Activated CD4-positive, alpha-beta T cell treated with anti-CD3 and anti-CD28 coated beads, Interleukin-2, amount 50 U/mL, for 4 hours (primary cell): ENCODE measurements around the gene INPP5D.
"Not testable (repeated sequence)": the region's sequence is repeated elsewhere in the genome, so short reads cannot be mapped to it uniquely, and the experiment has no call there.

Source experiments
- DNase-seq, 2 experiments: peaks; one replicate each; pipeline ENCODE4 v3.0.0-alpha.2; 2020

INPP5D gene

DNA sequence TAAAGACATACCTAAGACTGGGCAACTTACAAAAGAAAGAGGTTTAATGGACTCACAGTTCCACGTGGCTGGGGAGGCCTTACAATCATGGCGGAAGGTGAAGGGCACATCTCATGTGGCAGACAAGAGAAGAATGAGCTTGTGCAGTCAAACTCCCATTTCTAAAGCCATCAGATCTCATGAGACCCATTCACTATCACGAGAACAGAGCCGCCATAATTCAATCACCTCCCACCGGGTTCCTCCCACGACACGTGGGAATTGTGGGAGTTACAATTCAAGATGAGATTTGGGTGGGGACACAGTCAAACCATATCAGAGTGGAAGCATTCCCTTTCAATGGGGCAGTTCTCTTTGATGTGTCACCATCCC lies 39.7 kb downstream of the INPP5D start:
- not testable (repeated sequence) for DNase-seq

DNA sequence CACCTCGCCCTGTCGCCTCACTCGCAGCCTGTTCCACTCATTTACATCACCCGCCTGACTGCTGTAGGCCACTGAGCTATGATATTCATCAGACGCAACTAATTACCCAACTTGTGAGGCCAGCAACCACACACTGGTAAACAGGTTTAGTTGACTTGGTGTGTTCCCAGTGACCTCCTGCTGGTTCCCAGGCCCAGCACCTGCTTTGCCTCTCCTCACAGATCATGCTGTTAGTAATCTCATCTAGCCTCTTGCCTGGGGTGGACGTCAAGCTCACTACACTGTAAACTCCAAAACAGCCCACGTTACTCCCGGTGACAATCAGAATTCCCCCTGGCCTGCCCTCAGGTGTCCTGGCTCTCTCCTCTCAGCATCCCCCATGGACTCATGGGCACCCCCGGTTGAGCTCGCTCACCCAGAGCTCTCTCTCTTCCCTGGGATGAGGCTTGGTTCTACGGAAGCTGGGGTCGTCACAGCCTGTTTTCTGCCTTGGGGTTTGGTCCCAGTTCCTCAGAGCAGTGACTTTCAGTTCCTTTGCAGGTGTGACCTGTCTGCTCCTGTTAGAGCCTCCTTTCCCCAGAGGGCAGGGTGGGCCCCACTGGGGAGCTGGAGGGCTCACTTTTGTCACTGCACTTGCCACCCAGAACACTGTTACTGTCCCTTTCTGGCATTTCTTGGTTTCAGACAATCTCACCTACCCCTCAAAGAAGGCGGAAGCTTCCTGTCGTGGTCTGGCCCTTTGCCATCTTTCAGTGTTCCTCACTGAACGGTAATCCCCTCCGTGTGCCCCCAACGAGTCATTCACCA lies 40.3 kb downstream of the INPP5D start:
- peak; percentile 39 to 40 for DNase-seq

DNA sequence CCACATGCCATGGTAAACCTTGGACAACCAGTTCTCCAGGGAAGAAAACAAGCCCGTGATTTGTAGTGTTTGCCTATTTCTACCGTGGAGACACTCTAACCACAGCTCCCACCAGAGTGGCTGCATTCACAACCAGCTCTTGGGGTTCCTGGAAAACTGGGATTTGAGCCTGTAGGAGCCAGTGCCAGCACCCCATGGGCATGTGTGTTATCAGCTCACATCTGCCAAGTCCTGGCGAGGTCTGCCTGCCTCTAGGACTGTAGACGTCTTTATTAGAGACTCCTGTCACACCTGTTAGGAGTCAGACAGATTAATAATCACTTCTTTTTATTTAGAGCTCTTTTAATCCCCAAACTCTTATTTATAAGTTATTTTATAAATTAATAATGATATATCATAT lies 41.0 kb downstream of the INPP5D start:
- no peak for DNase-seq

DNA sequence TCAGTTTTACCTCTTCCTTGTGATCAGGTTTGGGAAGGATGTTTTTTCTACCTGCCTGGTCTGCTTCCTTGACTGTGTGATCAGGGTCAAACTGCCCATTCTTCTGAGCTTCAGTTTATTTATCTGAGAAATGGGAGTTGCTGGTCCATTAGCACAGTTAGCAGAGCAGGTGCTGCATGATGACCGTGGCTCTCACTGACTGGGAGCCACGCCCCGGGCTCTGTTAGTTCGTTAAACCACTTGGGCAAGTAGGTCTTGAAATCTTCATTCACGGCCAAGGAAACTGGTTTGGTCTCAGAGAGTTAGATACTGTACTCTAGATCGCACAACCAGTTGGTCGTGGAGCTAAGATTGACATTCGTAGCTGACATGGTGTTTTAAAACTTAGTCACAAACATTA lies 41.7 kb downstream of the INPP5D start:
- no peak for DNase-seq

DNA sequence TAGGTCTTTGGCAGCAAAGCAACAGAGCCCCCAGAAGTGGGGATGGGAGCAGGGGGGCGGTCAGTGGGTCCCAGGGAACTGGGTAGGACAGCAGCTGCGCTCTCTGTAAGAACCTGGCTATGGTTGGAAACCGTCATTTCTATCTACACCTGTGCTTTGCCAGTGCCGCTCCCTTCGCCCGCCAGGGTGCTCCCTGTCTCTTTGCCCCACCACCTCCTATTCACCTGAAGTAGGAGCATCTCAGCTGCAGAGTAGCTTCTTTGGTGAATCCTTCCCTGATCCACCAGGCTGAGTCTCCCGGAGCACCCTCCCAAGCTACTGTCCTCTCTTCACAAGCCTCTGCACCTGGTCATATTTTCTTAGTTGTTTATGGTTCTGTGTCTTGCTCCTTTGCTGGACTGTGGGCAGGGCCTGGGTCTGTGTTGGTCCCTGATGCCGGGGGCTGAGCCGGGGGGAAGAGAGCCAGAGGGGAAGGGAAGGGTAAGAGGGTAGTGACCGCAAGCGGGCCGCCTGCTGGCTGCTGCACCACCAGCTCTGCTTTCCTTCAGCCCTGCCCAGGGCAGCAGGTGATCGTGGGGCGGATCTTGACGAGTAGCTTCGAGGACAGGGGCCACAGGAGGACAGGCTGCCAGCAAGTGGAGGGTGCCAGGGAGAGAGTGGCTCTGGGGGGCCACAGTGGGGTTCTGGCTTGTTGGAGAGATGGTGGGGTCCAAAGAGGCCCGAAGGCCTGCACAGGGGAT lies 45.2 kb downstream of the INPP5D start:
- no peak for DNase-seq

DNA sequence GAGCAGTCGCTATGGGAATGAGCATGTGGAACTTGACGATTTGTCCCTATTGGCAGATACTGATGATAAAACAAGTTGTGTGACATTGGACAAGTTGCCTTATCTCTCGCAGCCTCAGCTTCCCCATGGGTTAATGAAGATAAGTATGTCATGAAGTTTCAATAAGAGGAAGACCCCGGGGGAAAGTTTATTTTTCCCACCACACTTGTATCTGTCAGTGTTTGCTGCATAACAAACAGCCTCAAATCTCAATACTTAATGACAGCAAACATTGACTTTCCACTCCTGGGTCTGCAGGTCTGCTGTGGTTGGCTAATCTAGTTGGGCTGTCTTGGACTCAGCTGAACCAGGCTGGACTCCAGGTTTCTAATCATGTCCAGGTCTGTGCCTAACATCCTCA lies 45.8 kb downstream of the INPP5D start:
- no peak for DNase-seq

DNA sequence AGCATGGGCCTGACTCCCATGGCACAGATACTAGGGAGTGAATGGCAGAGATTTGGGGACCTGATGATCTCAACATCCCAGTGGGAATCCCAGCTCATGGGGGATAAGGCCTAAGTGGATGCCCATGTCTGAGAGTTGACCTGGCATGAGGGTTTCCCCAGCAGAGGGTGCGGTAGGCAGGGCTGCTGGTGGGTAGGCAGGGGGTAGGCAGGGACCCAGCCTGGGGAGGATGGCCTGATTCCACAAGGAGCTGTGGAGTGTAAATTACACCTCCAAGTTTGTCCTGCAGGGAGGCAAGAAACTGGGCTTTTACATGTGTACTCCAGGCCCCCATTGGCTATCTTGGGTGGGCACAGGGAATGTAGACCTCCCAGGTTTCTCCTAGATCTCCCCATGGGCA lies 46.9 kb downstream of the INPP5D start:
- no peak for DNase-seq

- no peak for DNase-seq
Measured at GRCh38 chr2:233107831-233108300, 47.7 kb downstream of the INPP5D start.

DNA sequence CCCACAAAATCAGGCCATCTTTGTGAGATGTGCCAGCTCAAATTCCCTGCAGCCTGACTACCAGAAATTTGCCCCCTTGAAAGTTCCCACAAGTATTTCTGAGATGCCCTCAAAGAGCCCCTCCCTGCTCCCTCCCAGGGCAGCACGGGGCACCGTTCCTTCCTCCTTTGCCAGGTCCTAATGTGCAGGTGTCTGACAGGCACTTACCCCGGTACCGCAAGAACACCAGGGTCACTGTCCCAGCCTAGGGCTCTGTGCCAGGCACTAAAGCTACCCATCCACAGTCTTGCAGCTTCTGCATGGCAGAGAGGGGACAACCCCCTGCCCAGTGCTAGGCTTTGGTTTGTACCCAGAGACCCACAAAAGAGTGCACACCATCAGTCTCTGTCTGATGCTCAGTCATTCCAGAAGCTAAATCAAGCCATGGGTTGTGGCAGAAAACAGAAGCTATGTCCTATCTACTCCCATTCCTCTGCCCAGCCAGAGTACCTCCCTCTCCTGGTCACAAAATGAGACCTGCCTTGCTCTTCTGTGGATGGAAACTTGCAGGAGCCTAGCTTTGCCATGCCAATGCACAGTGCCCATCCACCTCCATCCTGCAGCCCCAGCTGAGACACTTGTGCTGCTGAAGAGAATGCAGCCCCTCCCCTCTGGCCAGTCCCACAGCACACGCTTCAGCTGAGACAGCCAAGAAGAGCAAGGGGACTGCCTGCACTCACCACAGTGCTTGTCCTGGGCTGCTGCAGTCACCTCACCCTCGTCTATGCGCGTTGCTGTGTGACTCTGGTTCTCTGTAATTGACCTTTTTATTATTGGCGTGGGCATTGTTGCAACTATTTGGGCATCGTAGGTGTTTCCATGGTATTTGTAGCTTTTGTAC lies 48.7 kb downstream of the INPP5D start:
- DNase-seq, result no peak

DNA sequence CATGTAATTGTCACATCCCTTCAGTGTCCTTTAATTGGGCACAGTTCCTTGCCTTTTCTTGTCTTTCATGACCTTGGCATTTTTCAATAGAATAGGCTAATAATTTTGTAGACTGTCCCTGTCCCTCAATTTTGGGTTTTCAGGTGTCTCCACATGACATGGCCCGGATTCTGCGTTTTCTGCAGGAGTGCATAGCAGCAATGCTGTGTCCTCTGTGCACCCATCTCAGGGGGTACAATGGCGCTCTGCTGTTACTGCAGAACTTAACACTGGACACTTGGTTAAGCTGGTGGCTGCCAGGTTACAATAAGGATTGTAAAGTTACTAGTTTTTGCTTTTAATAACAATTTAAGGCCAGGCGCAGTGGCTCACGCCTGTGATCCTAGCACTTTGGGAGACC lies 51.3 kb downstream of the INPP5D start:
- DNase-seq, result no peak

- DNase-seq, result no peak
Measured at GRCh38 chr2:233112329-233112728, 52.2 kb downstream of the INPP5D start.

- no peak for DNase-seq
Measured at GRCh38 chr2:233112776-233113452, 52.8 kb downstream of the INPP5D start.

DNA sequence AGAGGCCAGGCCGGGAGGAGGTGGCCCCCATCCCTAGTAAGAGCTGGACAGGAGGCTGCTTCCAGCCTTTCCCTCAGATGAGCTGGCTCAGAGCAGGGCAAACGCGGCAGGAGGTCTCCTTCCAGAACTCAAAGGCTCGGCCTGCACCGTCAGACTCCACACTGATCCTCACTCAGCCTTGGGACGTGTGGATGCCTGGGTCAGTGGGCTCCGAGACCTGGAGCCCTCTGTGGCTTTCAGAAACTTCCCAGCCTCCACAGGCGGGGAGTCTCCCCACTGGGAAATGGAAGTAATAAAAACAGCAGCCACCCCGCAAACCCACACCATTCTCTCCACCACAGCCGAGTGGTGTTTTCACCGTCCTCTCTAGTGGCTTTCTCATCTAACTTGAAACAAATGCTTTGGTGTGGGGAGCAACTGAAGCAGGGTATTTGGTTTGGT lies 54.3 kb downstream of the INPP5D start:
- DNase-seq, result no peak

DNA sequence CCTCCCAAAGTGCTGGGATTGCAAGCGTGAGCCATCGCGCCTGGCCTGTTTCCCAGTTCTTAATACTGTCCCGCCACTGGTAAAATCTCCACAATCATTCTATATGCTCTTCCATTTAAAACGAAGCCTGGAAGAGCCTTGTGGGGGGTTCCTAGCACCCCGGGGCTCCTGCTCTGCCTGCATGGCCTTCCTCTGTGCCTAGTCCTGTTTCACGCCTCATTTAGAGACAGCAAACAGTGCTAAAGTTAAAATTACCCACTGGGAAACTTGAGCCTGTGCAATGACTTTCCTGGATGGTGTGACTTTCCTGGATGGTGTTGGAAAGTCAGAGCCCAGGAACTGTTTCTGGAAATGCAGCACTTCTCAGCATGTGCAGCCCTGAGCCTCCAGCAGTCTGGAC lies 55.0 kb downstream of the INPP5D start:
- DNase-seq, result no peak

- no peak for DNase-seq
Measured at GRCh38 chr2:233115741-233116140, 55.6 kb downstream of the INPP5D start.

GRCh38 chr2:233116946-233117345 lies 56.8 kb downstream of the INPP5D start:
- no peak for DNase-seq

DNA sequence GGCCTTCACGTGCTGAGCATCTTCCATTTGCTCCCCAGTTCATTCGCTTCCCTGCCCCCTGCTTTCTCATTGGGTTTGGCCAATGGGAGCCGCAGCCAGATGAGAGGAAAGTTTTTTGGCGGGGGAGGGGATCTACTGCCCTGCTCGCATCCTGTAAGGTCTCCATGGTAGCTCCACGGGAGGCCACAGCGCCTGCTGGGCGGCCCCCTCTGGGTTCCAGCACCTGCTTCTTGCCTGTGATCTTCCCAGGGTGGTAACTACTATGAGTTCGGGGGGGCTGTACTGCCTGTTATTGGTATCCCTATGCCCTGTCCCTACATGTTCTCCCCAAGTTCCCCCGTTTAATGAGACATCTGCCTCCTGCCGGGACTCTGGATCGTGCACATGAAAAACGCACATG lies 57.2 kb downstream of the INPP5D start:
- no peak for DNase-seq

GRCh38 chr2:233117811-233118647 lies 57.9 kb downstream of the INPP5D start:
- DNase-seq, result no peak

GRCh38 chr2:233118648-233119000 lies 58.5 kb downstream of the INPP5D start:
- no peak for DNase-seq

GRCh38 chr2:233119123-233119522 lies 59.0 kb downstream of the INPP5D start:
- DNase-seq, result no peak

DNA sequence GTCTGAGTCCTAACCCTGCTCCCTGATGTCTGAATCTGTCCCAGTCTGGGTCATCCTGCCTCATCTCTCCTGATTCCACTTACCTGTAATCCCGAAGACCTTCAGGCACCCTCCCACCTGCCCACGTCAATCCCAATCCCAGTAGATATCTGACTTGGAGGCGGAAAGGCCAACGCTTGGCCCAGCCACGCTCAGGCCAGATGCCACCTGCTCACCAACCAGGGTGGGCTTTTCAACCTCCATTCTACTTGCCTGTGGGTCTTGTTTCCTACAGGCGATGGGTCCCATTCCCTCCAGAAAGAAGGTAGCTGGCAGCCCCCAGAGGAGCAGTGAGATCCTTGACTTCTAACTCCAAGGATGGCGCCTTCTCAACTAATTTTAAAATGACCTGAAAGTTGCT lies 59.7 kb downstream of the INPP5D start:
- no peak for DNase-seq

DNA sequence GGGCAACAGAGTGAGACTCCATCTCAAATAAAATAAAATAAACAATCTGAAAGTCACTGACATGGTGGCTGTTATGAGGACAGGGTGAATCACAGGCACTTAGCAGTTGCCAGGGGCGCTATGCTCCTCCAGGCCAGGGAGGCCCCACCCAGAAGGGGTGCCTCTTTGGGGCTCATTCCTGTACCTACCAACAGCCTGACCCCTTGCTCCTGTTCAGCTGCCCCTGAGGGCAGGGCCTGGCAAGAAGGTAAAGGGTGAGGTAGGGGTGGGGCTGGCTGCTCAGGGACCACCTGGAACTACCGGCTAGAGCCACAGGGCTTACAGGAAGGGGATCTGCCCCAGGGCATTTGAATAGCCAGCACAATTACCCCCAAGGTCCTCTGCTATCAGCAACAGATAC lies 60.3 kb downstream of the INPP5D start:
- no peak for DNase-seq
